Activated naive CD8-positive, alpha-beta T cell treated with anti-CD3 and anti-CD28 coated beads for 36 hours (primary cell): Measurements from ENCODE around the gene ATP13A2. TPM values are rescaled to one million over a fixed set of nuclear protein-coding genes. Genes with fewer than 3 reads are reported as not detected.
"Not testable (repeated sequence)": the region's sequence is repeated elsewhere in the genome, so short reads cannot be mapped to it uniquely, and the experiment has no call there.

Source experiments
- DNase-seq: peaks from one replicate; pipeline ENCODE4 v3.0.0; 2021
- H3K27ac Mint-ChIP-seq: one replicate; pipeline ENCODE4 v1.8.0; 2022; ENCODE audit warnings: mild to moderate bottlenecking, moderate library complexity, mixed read lengths
- H3K27me3 Mint-ChIP-seq: one replicate; pipeline ENCODE4 v1.8.0; 2022; ENCODE audit warnings: mild to moderate bottlenecking, mixed read lengths
- H3K36me3 Mint-ChIP-seq: one replicate; pipeline ENCODE4 v1.8.0; 2021; ENCODE audit warnings: mild to moderate bottlenecking, mixed read lengths
- H3K4me1 Mint-ChIP-seq: one replicate; pipeline ENCODE4 v1.8.0; 2021; ENCODE audit warnings: mixed read lengths
- H3K4me3 Mint-ChIP-seq: one replicate; pipeline ENCODE4 v1.8.0; 2022; ENCODE audit warnings: mild to moderate bottlenecking, moderate library complexity, mixed read lengths
- H3K9me3 Mint-ChIP-seq: one replicate; pipeline ENCODE4 v1.8.0; 2022; ENCODE audit warnings: mixed read lengths
- total RNA-seq, 2 experiments: library from RNA; stranded (reverse); gene quantifications; one replicate each; pipeline ENCODE4 v1.2.3, GENCODE V29; 2021

The ATP13A2 gene
- total RNA-seq, 2 experiments from 2014 or later, result 24.3 to 26.8 TPM

- Mint-ChIP-seq H3K27me3 (no peaks in the 10 kb centered on the region), H3K36me3 (no peaks in the 10 kb centered on the region), H3K4me3 (no peak overlapping the region), H3K9me3 (no peaks in the 10 kb centered on the region), H3K27ac (no peak overlapping the region), H3K4me1 (peaks cover 1% of the 10 kb centered on the region)
- no peak for DNase-seq
Observed at GRCh38 chr1:16955186-16955585, 56.5 kb downstream of the ATP13A2 start.

GRCh38 chr1:16954579-16954978 lies 57.1 kb downstream of the ATP13A2 start:
- Mint-ChIP-seq H3K4me3 (no peak overlapping the region), H3K9me3 (no peaks in the 10 kb centered on the region), H3K27ac (no peak overlapping the region), H3K27me3 (no peaks in the 10 kb centered on the region), H3K36me3 (no peaks in the 10 kb centered on the region), H3K4me1 (no peaks in the 10 kb centered on the region)
- DNase-seq, result no peak

- not testable (repeated sequence) for DNase-seq, H3K27ac Mint-ChIP-seq, H3K9me3 Mint-ChIP-seq, H3K4me3 Mint-ChIP-seq, H3K36me3 Mint-ChIP-seq, H3K27me3 Mint-ChIP-seq, H3K4me1 Mint-ChIP-seq
Observed at GRCh38 chr1:16952376-16952775, 59.4 kb downstream of the ATP13A2 start.

- H3K9me3 Mint-ChIP-seq, H3K36me3 Mint-ChIP-seq, H3K27ac Mint-ChIP-seq, DNase-seq, H3K4me1 Mint-ChIP-seq, H3K4me3 Mint-ChIP-seq, H3K27me3 Mint-ChIP-seq: not testable (repeated sequence)
Observed at GRCh38 chr1:16949026-16949425, 62.7 kb downstream of the ATP13A2 start.

GRCh38 chr1:16948282-16948891 lies 63.3 kb downstream of the ATP13A2 start:
- H3K27me3 Mint-ChIP-seq, H3K27ac Mint-ChIP-seq, H3K9me3 Mint-ChIP-seq, H3K36me3 Mint-ChIP-seq, H3K4me1 Mint-ChIP-seq, H3K4me3 Mint-ChIP-seq, DNase-seq: not testable (repeated sequence)

- DNase-seq, result no peak
- Mint-ChIP-seq H3K4me3 (no peak overlapping the region), H3K27ac (no peak overlapping the region), H3K4me1 (no peaks in the 10 kb centered on the region), H3K36me3 (peaks cover 3% of the 10 kb centered on the region), H3K9me3 (no peaks in the 10 kb centered on the region), H3K27me3 (no peaks in the 10 kb centered on the region)
Observed at GRCh38 chr1:16946646-16947045, 65.1 kb downstream of the ATP13A2 start.

- H3K27ac Mint-ChIP-seq, H3K27me3 Mint-ChIP-seq, H3K4me3 Mint-ChIP-seq, DNase-seq, H3K36me3 Mint-ChIP-seq, H3K4me1 Mint-ChIP-seq, H3K9me3 Mint-ChIP-seq: not testable (repeated sequence)
Observed at GRCh38 chr1:16946185-16946584, 65.5 kb downstream of the ATP13A2 start.

- H3K36me3 Mint-ChIP-seq, H3K9me3 Mint-ChIP-seq, H3K27ac Mint-ChIP-seq, H3K27me3 Mint-ChIP-seq, H3K4me3 Mint-ChIP-seq, DNase-seq, H3K4me1 Mint-ChIP-seq: not testable (repeated sequence)
Observed at GRCh38 chr1:16945512-16945911, 66.2 kb downstream of the ATP13A2 start.

- H3K9me3 Mint-ChIP-seq, result no peaks in the 10 kb centered on the region
- peaks cover 8% of the 10 kb centered on the region for H3K36me3 Mint-ChIP-seq
- no peak overlapping the region for H3K4me3 Mint-ChIP-seq
Observed at GRCh38 chr1:16944038-16944437, 67.7 kb downstream of the ATP13A2 start.

GRCh38 chr1:16939386-16940180 lies 72.1 kb downstream of the ATP13A2 start:
- H3K27me3 Mint-ChIP-seq, H3K4me1 Mint-ChIP-seq, H3K27ac Mint-ChIP-seq, H3K9me3 Mint-ChIP-seq, H3K4me3 Mint-ChIP-seq, H3K36me3 Mint-ChIP-seq, DNase-seq: not testable (repeated sequence)

More at GRCh38 chr1:16944038-16944437, 67.7 kb downstream of the ATP13A2 start:
- Mint-ChIP-seq H3K27ac (no peak overlapping the region), H3K27me3 (no peaks in the 10 kb centered on the region), H3K4me1 (no peaks in the 10 kb centered on the region)
- DNase-seq, result no peak

- Mint-ChIP-seq H3K36me3 (peaks cover 8% of the 10 kb centered on the region), H3K4me1 (no peaks in the 10 kb centered on the region), H3K27me3 (no peaks in the 10 kb centered on the region), H3K9me3 (no peaks in the 10 kb centered on the region), H3K4me3 (no peak overlapping the region), H3K27ac (no peak overlapping the region)
- no peak for DNase-seq
Observed at GRCh38 chr1:16938351-16939321, 73.1 kb downstream of the ATP13A2 start.

- H3K4me1 Mint-ChIP-seq, H3K27ac Mint-ChIP-seq, DNase-seq, H3K27me3 Mint-ChIP-seq, H3K9me3 Mint-ChIP-seq, H3K4me3 Mint-ChIP-seq, H3K36me3 Mint-ChIP-seq: not testable (repeated sequence)
Observed at GRCh38 chr1:16936580-16936979, 75.1 kb downstream of the ATP13A2 start.
